T1000 (cell line): ENCODE measurements around the gene TBC1D9.
"Not testable (repeated sequence)": the region's sequence is repeated elsewhere in the genome, so short reads cannot be mapped to it uniquely, and the experiment has no call there.

Source experiments
- DNase-seq: peaks from one replicate; lab custom pipeline; 2025; ENCODE audit warnings: mixed read lengths; lab: John Stamatoyannopoulos, UW

The TBC1D9 gene

DNA sequence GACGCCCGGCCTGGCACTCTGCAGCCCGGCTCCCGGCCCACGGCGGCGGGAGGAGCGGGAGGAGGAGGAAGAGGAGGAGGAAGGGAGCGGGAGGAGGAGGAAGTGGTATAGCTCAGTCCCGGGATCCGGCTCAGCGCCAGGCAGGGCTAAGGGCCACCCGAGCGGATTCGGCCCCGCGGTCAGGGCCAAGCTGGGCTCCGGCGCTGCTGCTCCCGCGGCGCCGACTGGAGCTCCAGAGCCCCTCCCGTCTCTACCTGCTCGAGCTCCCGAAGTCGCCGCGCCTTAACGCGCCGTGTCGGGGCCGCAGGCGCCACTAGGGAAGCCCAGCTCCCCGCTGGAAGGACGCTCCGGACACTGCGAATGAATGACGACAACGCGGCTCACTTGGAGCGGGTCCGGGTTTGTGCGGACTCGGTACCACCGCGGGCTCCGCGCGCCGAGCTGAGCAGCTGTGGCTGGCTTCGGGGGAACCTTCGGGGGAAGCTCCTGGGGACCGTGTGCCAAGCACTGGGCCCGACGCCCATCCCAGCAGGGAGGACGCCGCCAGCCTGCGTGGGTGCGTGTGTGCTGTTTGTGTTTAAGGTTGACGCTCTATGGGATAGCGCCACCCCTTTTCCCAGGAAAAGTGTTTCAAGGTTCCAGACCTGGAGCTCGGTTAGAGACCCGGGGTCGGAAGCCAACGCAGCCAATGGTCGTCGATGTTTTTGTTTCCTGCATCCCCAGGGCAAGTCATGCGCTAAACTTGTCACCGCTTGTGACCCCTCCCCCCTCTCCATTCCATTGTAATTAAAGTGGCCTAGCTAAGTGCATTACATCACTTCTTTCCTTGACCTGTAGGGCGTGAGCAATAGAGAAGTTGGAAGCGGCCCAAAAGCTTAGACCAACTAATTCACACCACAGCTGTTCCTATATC, at the start of gene TBC1D9:
Gene TBC1D9, minus strand, starts transcription at position 67 of the 913 bp plus-strand sequence. CDS start 340 bp downstream, outside the sequence.
- peak; percentile 60 for DNase-seq

DNA sequence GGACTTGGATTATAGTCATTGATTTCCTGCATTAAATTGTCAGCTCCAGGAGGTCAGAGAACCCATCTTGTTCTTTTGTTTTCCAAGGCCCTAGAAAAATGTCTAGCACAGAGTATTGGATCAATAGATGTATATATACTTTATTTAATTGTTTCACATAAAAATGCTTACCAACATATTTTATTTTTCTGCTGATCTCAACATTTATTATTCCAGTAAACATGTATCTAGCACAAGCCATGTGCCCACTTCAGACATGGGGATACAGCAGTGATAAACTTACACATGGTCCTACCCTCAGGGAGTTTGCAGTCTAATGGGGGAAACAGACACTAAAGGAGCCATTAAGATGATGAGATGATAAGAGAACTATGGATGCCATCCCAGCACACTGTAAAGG, 49.1 kb upstream of the TBC1D9 start:
- no peak for DNase-seq

DNA sequence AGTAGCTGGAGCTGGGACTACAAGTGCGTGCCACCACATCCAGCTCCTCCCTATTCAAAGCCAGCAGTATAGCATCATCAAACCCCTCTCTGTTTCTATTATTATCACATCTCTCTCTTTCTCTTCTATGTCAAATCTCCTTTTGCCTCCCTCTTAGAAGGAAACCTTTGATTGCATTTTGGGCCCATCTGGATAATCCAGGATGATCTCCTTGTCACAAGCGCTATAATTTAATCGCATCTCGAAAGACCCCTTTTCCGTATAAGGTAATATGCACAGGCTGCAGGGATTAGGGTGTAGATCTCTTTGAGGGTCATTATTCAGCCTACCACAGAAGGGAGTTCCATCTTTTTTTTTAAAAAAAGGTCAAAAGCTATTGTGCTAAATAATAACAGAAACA, 46.4 kb upstream of the TBC1D9 start:
- no peak for DNase-seq

DNA sequence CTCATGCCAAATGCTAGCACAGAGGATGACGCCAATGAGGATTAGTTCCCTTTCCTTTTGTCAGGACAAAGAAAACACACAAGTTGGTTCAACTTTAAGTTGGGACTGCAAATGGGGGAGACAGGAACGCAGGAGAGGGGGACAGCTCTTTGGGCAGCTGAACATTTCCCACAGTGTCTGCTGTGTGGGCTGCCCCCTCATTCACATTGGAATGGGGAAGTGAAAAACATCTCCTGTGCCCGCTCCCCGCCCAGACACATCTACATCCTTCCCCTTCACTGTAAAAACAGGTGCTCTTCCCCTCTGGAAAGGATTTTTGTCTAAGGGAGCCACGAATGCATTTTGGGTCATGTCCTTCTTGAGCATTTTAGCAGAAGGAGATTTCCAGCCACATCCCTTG, 44.5 kb upstream of the TBC1D9 start:
- DNase-seq: no peak

DNA sequence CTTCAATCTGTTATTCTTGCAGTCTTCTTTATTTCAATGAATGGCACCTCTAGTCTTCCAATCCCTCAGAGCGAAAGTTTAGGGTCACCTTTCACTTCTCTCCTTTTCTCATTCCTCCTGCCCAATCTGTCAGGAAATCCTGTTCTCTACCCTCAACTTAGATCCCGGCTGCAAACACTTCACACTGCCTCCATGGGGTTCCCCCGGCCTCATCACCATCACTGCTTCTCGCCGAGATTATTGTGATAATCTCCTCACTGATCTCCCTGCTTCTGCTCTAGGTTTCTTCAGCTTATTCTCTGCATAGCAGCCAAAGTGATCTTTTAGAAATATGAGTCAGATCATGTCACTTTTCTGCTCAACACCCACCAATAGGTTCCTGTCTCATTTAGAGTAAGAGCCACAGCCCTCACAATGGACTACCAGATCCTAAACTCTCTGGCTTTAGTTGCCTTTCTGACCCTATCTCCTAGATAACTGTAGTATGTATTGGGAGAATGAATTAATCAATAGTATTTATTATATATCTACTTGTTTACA, 43.6 kb upstream of the TBC1D9 start:
- no peak for DNase-seq

DNA sequence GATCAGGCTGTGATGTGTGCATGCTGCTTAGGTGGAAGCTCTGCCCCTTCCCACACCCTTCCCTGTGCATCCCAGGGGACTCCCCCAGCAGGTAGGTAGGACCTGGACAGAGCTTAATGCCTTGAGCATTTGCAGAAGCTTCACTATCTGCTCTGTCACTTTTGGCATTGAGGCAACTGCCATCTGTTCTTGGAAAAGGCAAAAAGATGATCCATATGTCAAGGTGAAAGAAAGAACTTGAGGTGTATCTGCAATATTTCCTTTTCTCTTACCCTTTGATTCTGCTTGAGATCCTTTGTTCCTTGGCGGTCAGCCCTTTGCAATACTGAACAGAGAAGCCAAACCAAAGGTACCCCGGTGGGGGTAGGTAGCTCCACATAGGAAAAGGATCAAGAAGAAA, 37.1 kb upstream of the TBC1D9 start:
- no peak for DNase-seq

DNA sequence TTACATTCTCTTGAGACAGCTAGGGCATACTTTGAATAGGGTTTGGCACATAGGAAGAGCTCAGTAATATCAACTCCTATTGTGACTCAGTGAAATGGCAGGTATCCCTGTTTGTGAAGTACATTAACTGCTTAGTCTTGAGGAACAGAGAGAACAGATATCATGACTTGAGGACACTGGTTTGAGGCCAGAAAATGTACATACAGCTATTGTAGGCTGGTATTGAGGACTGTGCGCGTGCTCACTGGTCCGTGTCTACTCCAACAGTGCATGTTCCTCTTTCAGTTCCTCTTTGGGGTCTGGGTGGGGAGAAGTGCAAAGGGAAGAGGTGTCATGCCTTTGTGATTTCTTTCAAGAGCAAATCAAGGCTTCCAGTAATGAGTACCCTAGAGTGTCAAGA, 34.6 kb upstream of the TBC1D9 start:
- DNase-seq: no peak

DNA sequence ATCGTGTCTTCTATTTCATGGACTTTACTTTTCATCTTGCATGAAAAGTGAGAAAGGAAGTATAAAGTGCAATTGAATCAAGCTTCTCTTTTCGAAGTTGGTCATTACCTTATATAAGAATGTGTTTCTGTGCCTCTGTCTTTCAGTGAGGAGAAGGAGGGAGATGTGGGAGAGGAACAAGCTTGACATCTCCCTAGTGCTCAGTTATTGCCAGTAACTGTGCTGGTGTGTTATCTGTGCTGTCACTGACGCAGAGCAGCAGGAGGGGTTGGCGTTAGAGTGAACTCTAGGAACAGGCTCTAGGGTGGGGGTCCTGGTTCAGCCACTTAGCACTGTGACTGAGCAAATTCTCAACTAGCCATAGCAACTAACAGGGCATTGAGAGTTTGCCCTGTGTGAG, 34.0 kb upstream of the TBC1D9 start:
- DNase-seq: no peak

DNA sequence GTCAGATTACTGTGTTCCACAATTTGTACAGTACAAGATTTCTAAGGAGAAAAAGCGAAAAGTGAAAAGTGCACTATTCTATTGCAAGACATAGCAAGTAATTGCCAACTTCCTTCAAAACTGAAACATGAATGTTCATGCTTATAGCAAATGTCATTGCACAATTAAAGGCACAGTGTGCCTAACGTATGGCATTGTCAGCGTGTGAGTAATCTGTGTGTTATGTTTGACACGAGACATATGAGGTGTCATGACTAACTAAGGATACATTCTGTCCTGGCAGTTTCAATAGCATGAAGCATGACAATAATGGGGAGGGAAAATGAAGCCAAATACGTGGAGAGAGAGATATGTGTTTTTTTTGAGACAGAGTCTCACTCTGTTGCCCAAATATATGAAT, 33.6 kb upstream of the TBC1D9 start:
- no peak for DNase-seq

DNA sequence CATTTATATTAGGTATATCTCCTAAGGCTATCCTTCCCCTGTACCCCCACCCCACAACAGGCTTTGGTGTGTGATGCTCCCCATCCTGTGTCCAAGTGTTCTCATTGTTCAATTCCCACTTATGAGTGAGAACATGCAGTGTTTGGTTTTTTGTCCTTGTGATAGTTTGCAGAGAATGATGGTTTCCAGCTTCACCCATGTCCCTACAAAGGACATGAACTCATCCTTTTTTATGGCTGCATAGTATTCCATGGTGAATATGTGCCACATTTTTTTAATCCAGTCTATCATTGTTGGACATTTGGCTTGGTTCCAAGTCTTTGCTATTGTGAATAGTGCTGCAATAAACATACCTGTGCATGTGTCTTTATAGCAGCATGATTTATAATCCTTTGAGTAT, 26.6 kb upstream of the TBC1D9 start:
- not testable (repeated sequence) for DNase-seq

DNA sequence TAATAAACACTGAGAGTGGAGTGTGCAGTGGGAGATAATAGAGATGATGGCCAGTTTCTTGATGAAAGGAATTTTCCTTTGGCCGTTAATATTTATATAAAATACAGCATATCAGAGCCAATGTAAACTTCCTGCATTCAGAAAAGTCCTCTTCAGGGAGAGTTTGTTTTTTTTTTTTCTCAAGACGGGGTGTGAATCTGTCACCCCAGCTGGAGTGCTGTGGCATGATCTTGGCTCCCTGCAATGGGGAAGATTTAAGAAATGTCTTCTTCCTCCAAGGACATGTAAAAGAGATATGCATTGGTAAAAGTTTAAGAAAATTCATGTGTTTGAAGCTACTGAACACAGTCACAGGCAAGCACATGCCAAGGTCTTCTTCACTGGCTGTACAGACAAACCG, 25.4 kb upstream of the TBC1D9 start:
- DNase-seq: no peak

DNA sequence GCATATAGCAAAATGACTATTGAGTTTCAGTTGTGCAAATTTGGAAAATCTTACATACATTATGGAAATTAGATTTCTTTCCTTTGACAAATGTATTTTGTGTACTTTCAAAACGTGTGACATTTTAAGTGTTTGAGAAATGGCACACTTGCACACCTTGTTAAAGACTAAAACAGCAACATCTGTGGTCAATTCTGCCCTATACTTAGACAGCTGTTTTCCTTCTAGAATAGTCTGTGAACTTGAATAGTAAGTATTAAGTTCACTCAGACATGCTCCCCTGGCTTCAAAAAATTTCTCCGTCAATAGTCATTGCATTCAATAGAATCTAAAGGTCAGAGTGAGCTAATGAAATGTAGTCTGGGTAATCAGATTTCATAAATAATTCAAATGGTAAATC, 21.7 kb upstream of the TBC1D9 start:
- no peak for DNase-seq

DNA sequence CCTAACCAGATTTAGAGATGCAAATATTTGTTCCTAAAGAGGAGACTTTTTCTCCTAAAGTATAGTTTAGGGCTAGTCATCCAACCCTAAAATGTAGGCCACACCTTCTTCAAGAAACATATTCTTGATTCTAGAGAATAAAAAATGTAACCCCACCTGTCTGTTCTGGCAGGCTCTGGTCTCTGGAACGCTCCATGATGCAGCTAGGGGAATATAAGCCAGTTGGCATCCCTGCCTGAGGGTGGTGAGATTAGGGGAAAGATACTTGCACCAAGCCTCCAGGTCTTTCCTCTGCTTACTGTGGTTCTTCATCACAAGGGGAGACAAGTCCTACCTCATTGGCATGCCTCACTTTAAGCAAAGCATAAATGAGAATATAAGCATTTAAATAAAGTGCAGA, 21.2 kb upstream of the TBC1D9 start:
- no peak for DNase-seq

DNA sequence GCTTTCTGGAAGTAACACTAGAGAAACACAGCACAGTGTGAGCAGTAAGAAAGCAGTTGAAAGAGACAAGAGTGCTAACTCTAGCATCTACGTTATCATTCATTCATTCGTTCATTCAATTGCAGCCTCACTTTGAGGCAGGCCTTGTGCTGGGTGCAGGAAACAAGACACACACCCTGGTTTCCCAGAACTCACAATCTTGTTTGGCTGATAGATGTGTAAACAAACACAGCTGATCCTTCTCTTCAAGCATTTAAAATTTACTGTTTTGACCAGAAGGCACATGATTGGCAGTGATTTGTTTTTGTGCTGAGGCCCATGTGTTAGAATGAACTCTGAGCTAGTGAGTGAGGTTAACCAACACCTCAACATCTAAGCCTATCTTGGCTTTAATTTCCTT, 20.4 kb upstream of the TBC1D9 start:
- no peak for DNase-seq

DNA sequence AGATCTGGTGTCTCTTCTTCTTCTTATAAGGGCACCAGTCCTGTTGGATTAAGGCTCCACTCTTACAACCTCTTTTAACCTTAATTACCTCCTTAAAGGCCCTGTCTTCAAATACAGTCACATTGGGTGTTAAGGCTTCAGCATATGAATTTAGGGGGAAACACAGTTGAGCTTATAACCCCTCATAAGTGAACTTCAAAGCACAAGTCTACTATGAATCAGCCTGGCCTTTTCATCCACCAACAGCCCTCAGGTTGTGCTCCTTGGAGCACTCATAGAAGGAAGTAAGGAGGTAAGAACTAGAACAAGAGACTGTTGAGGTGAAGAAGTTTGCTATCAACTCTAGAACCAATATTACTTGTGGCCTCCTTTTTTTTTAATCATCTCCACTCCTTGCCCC, 18.8 kb upstream of the TBC1D9 start:
- no peak for DNase-seq

DNA sequence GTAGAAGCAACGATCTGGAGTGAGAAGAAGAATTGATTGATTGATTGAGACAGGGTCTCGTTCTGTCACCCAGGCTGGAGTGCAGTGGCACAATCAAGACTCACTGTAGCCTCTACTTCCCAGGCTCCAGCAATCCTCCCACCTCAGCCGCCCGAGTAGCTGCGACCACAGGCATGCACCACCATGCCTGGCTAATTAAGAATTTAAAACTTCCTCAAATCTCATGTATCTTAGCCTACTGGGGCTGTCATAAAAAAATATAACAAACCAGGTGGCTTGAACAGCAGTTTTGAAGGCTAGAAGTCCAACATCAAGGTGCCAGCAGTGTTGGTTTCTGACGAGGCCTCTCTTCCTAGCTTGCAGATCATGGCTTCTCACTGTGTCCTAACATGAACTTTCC, 18.3 kb upstream of the TBC1D9 start:
- no peak for DNase-seq

DNA sequence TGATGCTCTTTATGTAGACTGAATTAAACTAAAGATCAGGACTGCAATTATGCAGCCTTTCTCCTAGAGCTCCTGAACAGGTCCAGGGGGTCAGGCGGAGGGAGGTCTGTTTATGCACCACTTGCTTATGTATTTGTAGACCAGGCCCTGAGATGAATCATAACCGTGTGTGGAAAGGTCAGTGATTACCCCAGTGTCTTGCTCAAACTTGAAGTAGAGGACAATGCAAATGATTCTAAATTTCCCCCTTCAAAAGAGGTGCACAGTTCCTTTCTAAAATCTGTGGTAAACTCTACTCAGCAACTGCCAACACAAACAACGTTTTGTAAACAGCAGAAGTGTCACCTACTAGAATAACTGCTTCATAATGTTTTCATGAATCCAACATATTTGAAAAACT, 13.0 kb upstream of the TBC1D9 start:
- DNase-seq: no peak

DNA sequence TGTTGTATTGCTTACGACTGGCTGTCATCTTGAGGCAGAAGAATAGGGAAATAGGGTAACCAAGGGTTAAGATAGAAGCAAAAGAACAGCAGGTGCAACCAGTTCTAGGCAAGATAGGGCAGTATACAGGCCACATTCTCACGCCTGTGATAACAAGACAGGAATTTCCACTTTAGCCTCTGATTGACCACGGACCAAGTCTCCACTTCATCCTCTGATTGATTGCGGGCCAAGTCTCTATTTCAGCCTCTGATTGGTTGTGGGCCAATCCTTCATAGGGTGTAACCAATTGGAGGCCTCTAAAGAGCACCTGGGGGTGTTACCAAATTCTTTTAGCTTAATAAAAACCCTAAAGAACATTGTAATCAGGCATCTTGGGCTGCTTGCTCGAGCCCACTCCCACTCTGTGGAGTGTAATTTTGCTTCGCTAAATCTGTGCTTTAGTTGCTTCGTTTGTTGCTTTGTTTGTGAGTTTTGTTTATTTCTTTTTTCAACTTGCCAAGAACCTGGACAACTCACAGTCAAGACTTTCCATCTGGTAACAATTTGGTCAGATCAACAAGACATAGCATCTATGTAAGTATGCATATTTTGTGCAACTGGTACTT, 8.7 kb upstream of the TBC1D9 start:
- no peak for DNase-seq

DNA sequence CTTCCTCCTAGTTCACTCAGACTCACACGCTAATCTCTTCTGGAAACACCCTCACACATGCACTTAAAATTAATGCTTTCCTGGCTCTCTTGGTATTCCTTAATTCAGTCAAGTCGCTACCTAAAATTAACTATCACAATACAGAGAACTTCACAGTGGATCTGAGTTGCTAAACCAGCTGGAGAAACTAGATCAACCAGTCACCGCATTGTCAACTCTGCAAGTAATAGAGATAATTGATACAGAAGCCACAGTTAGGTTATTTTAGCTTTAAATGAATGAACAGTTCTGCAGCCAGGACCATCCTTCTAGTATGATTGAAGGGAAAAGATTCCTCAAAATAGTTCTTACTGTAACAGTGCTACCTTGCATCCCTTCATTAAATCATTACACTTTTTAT, 6.0 kb upstream of the TBC1D9 start:
- no peak for DNase-seq

DNA sequence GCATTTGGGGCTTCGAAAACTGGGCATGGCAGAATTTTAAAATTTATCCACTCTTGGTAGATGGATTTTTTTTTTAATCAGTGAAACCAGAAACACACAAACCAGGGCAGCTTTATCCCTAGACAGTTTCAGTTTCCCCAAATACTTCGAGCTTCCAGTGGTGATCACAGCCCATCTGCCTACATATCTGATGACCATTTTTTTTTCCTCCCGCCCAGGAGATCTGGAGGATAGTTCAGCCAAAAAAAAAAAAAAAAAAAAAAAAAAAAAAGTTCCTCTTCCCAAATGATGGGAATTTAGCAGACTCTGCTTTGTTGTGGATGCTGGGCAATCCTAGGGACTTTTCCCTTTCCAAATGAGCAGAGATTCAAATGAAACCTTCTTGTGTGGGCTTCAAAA, 1.0 kb upstream of the TBC1D9 start:
- DNase-seq: peak; percentile 38

DNA sequence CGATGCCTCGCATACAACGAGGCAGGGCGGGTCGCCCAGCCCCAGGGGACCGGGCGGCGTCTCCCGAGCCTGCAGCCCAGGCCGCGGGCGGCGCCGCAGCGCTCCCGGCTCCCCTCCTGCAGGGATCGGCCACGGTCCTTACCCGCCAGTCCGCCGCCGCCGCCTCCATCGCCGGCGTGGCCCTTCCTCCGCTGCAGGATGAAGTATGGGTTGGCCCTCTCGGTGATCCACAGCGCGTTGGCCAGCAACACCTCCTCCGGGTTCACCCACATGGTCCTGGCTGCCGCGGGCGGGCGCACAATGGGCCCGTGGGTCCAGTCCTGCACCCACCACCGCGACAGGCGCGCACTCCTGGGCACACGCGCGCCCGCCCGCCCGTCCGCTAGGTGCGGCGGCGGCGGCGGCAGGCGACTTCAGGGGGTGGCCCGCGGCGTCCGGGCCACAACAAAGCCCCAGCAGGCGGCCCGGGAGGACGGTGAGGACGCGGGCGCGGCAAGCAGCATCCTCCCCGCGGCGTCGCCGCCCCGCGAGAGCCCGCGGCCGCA, 339 bp downstream of the TBC1D9 start:
- peak; percentile 52 for DNase-seq

DNA sequence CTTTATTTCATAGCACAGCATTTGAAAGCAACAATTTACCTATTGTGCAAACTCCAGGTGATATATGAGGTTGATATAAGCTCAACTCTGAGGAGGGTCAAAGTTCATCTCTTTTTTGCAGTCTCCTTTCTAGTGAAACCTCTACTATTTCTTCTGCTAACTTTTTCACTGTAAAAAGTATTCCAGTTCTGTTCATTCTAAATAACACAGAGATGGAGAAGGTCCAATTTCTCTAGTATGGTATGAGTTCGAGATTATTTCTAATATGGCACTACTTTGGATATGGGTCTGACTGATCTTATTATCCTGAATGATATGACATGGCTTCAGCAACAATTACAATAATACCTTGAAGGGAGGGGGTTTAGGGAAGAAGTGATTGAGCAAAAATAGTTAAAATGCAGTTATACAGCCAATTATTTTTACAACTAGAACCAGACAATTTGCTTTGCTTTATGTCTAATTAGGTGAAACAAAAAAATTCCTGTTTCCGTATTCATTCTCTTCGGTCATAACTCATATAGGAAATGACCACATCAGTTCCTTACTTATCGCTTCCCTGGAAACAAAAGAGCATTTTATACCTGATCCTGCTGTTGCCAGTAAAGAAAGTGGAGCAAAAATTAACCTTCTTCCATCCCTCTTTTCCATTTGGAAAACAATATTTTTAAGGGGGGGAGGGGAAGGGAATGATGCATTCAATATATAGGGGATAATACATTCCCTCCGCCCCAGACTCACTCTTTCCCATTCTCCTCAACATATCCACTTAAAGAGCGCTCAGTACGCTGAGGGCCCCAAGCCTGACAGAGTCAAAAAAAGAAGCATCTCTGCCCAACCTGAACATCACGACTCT, 1.0 kb downstream of the TBC1D9 start:
- no peak for DNase-seq
